NCI-H1048 (cell line): ENCODE data around the gene SETBP1.

ENCODE experiments used
- DNase-seq: peaks from one replicate; lab custom pipeline; 2025; lab: John Stamatoyannopoulos, UW

SETBP1 gene

DNA sequence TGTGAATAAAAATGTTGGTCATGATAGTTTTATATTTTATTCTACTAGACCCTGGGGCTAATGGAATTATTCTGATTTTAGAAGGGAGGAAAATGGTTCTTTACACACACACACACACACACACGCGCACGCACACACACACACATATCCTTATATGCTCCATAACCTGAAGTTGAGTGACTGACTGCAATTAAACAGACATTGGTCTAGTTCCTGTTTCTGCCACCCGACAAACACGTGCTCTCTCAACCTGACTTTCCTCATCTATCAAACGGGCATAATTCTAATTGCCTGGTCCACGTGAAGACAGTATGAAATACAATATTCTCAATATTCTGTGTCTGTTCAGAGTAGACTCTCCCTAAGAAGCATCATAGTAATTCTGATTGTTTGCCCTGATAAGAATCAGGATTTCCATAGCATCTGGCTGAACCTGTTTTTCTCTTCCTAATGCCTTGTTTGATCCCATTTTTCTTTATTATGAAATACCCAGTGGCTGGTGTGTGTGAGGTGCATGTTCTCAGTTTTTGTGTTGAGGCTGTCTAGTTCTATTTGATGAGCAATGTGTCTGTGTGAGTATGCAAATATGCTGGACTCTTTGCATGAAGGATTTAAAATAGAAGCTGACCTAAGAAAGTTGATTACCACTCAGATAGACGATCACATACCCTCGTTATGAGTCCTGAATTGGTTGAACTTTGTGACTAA, 51.0 kb downstream of the SETBP1 start:
- DNase-seq: peak; percentile 88

DNA sequence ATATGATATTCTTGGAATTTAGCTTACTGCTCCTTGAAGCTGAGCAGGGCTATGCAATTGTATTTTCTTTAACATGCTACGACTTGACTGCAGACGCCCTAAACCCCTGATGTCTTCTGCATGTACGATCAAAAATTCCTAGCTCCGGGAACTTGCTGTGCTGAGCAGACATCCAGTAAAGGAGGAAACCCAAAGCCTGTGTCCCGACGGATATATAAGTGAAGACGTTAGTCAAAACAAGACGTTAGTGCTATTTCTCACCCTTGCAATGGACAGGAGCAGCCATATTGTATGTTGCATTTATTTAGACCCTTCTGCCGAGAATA, 51.5 kb downstream of the SETBP1 start:
- DNase-seq: no peak

DNA sequence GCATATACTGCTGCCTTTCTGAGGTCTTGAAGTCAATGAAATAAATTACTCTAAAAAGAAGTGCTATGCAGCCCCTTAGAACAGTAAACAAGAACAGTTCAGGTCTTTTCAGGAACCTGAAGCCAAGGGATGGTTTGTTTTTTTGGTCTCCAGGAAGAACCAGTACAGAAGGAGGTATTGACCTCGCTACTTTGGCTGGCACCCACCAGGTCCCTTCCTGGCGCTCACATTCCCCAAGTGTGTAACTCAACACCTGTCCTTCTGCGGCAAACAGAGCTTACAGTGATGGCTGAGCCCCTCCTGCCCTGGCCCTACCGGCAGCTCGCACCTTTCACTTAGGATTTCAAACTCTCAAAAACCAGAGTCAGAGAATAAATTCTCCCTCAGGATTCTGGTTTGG, 51.9 kb downstream of the SETBP1 start:
- DNase-seq: no peak

DNA sequence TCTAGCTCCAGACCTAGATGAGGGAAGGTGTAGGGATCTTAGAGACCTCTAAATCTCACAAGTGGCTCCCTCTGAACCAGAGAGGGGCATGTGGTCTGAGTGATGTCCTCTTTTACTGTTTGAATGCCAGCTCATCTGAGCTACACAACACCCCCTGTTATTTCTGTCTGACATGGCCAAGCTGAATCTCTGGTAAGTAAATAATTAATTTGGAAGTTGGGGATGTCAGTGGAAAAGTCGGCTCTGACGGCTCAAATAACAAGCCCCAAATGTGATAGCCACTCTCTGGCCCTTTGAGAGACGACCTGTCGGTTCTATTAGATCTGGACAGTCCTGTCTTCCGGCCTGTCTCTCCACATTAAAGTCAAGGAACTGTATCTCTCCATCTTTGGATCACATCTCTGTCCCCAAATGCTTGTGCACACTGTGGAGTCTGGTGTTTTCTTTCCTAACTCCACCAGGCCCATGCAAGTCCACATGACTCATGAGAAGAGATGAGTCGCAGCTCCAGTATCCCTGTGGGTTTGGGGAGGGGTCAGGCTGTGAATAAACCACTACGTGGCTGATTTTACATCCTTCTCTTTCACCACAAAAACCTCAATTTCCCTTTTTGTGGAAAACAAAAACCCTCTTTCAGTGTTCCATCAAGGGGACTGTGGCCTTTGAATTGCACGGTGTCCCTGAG, 52.5 kb downstream of the SETBP1 start:
- DNase-seq: no peak

DNA sequence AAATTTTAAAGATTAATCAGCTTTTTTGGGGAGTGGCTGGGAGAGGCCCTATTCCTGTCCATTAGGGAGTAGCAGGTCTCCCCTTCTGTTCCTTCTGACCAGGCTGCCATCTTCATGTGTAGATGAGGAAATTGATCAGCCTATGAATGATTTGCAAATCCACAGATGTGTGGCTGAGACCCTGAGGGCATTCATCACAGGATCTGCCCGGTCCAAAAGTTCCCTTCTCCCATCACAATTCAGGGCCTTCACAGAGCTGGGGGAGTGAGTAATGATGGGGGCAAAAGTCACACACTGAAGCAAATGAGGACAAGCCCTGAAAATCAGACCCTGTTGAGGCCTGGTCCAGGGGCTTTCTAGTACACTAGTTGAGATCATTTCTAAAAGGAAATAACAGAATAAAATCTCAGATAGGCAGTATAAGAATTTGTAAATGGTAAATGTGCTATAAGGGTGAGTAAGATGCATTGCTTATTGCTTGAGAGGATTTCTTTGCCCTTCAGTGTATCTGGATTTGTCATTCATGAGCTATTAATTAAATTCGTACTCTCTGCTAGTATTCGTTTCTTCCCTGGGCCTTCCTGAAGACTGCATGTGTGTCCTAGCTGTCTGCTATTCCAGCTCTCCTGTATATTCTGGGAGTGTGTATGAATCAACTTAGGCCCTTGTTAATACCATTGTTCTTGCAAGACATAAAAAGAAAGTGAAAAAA, 53.2 kb downstream of the SETBP1 start:
- no peak for DNase-seq

DNA sequence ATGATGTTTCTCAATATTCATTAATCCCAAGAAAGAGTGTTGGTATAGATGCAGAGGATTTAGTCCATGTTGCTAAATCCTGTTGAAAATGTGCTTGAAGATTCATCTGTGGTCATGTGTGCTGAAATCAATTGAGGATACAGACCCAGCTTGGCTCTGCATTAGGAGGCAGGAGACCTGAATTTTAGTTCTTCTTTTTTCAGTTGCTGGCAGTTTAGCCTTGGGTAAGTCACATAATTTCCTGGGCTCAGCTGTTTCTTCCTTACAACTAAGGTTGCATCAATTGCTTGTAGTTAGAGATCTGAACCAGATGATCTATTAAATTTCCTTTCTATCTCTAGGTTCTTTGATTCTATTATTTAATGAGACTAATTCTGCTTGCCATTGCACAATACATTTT, 54.4 kb downstream of the SETBP1 start:
- DNase-seq: no peak

DNA sequence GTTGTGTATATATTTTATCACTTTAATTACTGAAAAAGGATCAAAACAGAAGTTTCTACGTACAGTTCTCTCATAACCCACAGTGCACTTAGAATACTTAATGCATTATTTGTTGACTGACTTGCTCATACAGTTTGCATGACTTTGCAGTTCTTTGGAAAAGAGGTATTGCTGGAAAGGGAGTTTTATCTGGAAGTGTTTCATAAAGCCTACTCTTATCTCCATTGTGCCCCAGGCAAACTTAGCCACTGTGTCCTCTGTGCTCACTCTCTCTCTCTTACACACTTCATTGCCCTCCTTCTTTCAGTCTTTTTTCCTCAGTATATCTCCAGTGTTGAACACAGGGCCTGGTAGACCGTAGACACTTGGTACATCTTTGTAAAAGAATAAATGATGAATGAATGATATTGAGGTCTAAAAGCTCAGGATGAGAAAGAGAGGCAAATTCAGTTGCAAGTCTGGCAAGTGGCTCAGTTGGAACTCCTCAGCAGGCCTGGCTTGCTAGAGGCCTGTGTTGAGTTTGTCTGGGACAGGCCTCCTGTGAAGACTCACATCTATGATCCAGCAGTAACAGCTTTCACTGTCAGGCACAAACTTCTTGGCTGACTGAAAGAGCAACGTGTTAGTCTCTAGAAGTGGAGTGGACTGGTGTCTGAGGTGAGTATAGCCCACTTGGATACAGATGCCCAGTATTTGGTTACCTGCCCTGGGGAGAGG, 56.1 kb downstream of the SETBP1 start:
- no peak for DNase-seq

DNA sequence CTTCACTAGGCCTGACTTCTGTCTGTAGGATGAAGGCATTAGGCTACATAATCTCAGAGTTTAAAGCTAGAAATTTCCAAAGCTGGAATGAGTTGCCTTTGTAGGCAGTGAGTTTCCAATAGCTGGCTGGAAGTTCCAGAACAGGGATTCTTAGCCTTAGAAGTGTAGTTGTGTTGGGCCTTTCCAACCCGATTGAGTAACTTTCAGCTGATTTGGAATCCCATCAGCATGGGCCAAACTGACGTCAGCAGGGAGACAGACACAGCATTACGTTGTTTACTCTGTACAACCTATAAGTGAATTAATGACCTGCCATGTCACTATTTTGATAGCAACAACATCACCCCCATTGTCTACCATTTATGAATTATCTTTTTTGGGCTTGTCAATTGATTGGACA, 56.9 kb downstream of the SETBP1 start:
- no peak for DNase-seq

DNA sequence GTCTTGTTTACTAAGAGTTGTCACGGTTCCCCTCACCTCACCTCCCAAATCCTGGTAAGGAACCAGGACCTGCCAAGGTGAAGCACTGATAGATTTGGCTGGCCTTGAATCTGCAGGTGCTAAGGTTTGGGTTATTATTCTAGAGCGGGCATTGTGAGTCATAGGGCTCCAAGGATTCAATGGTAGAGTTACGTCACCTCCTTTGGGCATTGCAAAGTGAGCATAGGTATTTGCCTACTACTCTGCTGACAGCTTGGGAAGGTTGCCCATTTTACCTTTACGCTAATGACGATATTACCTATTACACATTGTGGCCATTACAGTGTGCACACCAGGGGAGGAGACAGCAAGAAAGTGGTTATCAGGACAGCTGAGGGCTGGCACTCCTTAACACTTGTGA, 59.3 kb downstream of the SETBP1 start:
- DNase-seq: no peak

DNA sequence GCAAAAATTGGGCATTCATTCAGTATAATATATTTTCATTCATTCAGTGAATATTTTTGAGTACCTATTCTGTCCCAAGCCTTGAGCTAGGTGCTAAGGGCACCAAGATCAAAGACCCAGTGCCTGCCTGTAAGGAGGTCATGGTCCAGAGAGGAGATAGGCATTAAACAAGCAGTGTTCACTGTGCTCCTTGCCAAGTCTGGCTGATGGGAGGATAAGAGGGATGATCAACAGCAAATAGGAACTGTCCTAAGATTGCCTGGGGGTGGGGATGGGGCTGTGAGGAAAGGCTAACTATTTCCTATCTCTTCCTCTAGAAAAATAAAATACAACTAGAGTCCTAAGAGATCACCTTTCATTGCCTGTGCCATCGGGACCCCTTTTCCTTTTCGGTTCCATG, 60.4 kb downstream of the SETBP1 start:
- DNase-seq: no peak

DNA sequence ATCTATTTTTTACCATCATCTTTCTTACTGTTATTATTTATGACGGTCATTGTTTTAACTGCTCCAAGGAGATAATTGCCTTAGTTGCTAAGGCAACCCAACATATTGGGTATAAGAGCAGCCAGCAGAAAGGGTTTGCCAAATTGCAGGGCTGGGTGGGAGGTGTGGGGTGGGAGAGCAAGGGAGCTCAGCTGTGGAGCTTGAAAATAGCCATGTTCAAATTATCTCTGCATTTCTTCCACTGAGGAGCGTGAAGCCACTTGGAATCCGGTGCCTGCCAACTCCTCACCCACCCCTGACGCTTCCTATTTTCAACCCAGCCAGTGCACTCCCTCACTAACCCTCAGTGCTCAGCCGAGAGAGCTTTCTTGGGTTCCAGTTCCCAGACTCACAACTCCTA, 60.8 kb downstream of the SETBP1 start:
- no peak for DNase-seq

DNA sequence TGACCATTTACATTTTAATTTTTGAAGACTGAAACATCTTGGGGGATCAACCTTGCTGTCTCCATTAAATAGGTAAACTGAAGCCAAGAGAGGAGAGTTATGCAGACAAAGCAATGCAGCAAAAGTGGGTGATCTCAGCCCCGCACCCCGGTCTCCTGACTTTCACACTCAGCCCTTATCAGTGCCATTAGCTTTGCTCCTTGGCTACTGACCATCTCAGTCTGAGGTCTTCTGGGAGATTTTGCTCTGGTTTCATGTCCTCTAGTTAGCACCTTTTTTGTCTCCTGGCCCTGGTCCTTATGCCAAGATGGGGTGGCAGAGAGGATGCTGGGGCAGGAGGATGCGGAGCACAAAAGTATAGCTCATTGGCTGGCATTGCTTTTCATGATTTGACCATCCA, 61.4 kb downstream of the SETBP1 start:
- no peak for DNase-seq

DNA sequence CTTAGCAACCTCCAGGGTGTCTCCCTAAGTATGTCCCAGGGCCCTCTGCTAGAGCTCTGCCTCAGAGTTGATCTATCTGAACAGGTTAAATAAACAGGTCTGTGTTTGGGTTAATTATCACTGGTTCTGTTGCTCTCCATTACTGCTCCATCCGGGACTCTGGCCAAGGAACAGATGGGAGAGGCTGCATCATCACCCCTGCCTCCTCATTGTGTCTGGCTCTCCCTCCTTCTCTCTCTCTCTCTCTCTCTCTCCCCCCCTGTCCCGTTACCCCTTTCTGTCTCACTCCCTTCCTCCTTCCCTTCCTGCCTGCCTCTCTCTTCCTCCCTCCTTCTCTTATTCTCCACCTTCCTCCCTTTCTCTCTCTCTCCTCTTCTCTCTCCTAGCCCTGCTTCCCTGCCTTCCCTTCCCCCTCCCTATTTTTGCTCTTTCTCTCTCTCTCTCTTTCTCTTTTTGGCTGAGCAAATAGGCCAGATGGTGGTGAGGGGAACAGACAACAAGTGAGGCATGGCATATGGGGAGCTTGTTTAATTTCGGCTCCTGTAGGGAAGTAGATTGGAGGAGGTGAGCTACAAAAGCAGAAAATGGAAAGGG, 62.1 kb downstream of the SETBP1 start:
- DNase-seq: no peak

DNA sequence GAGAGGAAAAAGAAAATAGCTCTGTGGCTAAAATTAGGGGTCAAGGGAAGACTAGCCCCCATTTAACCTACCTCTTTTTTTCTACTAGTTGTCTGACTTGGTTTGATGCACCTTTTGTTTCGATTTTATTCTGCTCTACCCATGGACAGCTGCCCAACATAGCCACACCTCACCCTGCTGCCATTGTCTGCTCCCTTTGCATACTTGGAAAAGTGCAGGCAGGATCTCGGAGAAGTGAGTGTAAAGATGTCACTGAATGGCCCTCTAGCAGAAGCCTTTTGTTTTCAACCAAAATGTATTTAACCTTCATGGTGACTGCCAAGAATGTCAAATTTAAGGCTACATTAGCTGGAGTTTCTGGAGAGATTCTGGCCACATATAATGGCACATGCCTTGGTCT, 62.9 kb downstream of the SETBP1 start:
- no peak for DNase-seq

DNA sequence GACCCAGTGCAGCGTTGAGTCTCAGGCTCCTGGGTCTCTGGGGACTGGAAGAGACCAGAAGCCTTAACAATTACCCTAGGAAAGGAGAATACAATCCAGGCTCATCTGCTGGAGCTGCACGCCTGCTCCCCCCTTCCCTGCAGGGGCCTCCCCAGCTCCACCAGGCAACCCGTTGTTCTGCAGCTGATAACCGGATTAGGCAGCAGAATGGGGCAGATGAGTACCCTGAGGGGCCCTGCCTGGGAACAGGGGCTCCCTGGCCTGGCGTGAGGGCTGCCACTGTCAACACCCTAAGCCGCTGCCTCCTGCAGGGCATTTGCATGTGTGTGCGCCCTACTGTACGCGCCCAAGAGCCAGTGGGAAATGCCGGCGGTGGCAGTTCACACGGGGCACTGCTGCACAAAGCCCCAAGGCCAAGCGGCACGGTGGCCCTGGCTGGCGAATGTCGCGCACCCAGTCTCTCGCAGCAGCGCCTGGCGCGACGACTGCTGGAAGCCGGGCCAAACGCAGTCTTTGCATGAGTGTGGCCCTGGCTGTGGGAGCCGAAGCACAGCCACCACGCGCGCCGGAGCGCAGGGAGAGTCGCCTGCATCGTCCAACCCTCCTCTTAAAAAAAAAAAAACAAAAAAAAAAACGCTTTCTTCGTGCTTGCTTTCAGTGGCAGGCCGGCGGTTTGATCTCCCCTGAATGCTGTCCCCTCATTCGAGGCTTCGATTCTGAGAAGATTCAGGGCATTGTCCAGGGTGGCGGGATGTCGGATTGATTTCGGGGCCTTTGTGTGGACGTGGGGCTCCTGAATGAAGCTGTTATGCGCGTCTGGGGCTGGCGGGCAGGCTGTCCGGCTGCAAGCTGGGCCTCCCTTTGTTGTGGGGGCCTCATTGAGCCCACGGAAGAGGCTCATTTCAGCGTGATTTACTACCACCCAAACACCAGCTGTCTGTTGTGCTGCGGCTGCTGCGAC, 63.8 kb downstream of the SETBP1 start:
- no peak for DNase-seq

DNA sequence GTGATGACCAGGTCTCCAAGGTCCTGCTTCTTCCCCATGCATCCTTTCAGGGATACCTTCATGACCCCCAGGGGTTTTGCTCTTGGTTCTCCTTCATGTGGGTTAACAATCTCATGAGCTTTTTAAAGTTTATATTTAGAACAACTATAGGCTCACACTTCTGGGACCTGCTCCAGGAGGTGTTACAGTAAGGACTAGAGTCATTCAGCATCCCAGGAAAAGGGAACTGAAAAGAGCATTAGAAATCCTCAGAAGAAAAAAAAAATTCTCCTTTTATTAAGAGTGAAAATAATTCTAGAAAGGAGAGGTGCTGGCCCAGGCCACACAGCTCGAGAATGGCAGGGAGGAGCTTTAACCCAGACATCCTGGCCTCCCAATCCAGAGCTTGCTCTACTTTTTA, 66.5 kb downstream of the SETBP1 start:
- no peak for DNase-seq

DNA sequence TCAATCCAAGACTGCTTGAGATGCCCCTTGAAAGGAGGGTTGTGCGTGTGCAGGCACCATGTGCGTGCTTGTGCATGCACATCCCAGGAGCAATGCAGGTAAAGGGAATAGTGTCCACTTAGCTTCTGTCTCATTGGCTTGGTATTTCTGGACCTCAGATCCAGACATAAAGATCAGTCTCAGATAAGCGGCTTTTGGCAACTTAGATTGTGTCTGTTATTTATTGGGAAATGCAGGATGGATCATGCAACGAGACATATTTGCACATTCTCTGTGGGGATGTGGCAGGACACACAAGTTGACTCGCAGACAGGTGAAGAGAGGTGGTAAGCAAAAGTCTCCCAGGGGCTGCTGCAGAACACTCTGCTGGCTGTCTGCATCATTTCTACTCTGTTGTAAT, 67.9 kb downstream of the SETBP1 start:
- DNase-seq: no peak

DNA sequence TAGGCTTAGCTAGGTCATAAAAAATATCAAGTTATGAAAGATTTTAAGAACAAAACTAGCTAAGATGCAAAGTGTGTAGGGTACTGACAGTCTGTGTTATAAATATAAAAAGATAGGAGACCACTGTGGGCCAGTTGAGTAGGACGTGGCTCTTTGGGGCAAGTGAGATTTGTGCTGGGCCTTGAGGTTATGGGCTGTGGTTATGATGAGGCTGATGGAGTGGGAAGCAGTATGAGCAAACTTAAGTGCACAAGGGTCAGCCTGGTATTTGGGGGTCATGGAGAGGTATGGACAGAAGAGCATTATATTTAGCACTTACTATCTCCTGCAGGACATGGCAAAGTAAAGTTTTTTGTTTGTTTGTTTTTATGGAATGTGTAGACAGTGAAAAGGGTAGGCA, 70.1 kb downstream of the SETBP1 start:
- DNase-seq: no peak

DNA sequence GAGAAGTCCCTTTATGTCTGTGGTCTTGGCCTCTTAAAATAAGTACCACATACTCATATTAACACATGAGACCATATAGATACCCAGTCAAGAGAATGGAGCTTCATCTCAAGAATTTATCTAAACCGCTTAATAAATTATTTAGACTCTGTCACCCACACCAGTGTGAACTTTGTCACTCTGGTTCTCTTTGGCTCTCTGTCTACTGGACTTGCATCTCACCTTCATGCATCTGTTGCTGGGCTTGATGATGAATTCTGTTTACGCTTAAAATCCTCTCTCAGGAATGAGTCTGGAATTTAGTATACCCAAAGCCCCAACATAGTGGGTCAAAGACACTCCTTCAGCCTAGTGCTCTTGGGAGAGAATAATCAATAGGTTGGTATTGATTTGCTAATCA, 73.9 kb downstream of the SETBP1 start:
- DNase-seq: no peak

DNA sequence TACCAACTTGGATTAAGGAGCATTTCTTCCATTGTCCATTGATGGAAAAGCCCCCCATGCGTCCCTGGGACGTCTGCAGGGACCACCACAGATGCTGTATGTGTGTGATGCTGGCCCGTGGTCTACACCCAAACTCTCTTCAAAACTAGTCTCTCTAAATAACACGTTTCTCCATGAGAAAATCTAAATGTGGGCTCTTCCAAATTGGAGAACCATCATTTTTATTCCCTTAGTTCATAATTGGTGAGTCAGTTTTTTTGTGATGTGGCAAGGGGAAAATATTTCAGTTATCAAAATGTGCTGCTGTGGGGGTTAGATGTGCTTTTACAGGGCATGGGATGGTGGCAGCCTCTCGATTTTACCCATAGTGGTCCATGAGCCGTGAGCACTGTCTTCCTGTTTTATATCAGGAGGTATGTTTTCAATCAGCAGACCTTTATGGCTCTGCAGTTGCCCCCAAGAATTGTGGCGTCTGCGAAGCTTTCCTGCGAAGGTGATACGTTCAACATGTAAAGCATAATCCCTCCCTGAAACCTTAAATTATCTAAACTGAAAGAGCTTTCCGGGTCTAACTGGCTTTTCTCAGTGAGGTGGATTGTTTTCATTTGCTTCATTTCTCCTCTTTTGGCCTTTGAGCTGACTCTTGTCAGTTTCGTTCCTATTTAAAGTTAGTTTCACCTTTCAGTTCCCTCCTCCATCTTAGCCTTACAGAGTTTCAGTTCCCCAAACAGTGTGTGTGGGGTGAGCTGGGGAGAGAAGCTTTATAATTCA, 78.4 kb downstream of the SETBP1 start:
- no peak for DNase-seq

DNA sequence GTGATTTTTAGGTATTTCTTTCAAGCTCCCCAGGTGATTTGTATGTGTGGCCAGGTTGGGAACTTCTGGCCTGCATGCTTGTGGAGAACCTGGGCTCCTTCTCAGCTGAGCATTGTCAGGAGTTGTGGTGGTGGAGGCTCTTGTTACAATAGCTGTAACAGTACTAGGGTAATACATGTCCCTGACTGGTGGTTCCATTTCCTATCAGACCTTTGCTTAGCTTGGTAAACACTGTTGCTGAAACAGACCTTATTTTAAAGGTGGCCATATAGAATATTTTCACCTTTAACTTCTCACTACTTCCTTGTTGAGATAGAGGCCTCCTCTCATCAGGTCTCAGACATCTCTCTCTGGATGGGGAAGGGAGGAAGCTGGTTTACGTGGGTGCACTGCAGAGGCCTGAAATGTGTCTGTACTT, 79.2 kb downstream of the SETBP1 start:
- DNase-seq: no peak
